Activated CD8-positive, alpha-beta memory T cell treated with anti-CD3 and anti-CD28 coated beads, Interleukin-2, amount 50 U/mL, for 48 hours (primary cell): ENCODE data around the gene SPART.
A peak's percentile ranks its signal among the peaks of the same experiment; 100 is the strongest.
"Not testable (repeated sequence)": the region's sequence is repeated elsewhere in the genome, so short reads cannot be mapped to it uniquely, and the experiment has no call there.

ENCODE experiments used
- DNase-seq: peaks from one replicate; pipeline ENCODE4 v3.0.0-alpha.2; 2020

Gene SPART

GRCh38 chr13:36352350-36352749 lies 6.2 kb upstream of the SPART start:
- no peak for DNase-seq

GRCh38 chr13:36347531-36348210 lies 1.5 kb upstream of the SPART start:
- DNase-seq = no peak

GRCh38 chr13:36345438-36346221 lies 564 bp downstream of the SPART start:
- peak; percentile 64 for DNase-seq

- no peak for DNase-seq
Measured at GRCh38 chr13:36344886-36345437, 1.2 kb downstream of the SPART start.

GRCh38 chr13:36344173-36344572 lies 2.0 kb downstream of the SPART start:
- no peak for DNase-seq

- DNase-seq = no peak
Measured at GRCh38 chr13:36343766-36344165, 2.4 kb downstream of the SPART start.

- DNase-seq = no peak
Measured at GRCh38 chr13:36342715-36343114, 3.5 kb downstream of the SPART start.

GRCh38 chr13:36341718-36342117 lies 4.5 kb downstream of the SPART start:
- DNase-seq = no peak

GRCh38 chr13:36339600-36340155 lies 6.5 kb downstream of the SPART start:
- no peak for DNase-seq

GRCh38 chr13:36337938-36338641 lies 8.1 kb downstream of the SPART start:
- DNase-seq = no peak

- DNase-seq = no peak
Measured at GRCh38 chr13:36332986-36333385, 13.2 kb downstream of the SPART start.

- not testable (repeated sequence) for DNase-seq
Measured at GRCh38 chr13:36332255-36332654, 13.9 kb downstream of the SPART start.

GRCh38 chr13:36331280-36331679 lies 14.9 kb downstream of the SPART start:
- DNase-seq = no peak

- no peak for DNase-seq
Measured at GRCh38 chr13:36329361-36329760, 16.8 kb downstream of the SPART start.

- DNase-seq = no peak
Measured at GRCh38 chr13:36328821-36329220, 17.4 kb downstream of the SPART start.

GRCh38 chr13:36325912-36326311 lies 20.3 kb downstream of the SPART start:
- DNase-seq = no peak

GRCh38 chr13:36324881-36325280 lies 21.3 kb downstream of the SPART start:
- DNase-seq = not testable (repeated sequence)

- DNase-seq = no peak
Measured at GRCh38 chr13:36323951-36324566, 22.1 kb downstream of the SPART start.

- no peak for DNase-seq
Measured at GRCh38 chr13:36323408-36323807, 22.8 kb downstream of the SPART start.

- DNase-seq = not testable (repeated sequence)
Measured at GRCh38 chr13:36319793-36320192, 26.4 kb downstream of the SPART start.

- no peak for DNase-seq
Measured at GRCh38 chr13:36313047-36313969, 32.9 kb downstream of the SPART start.
